AG04450 (cell line): ENCODE measurements around the gene ATP6V0E2. TPM values are rescaled to one million over a fixed set of nuclear protein-coding genes. Genes with fewer than 3 reads are reported as not detected.
A peak's percentile ranks its signal among the peaks of the same experiment; 100 is the strongest.
"Not testable (repeated sequence)": the region's sequence is repeated elsewhere in the genome, so short reads cannot be mapped to it uniquely, and the experiment has no call there.

Experiments used
- CTCF ChIA-PET: fragments of 300-600, 350-600 bp; formaldehyde crosslinking; extraction: SDS; loops from one replicate; lab custom pipeline; 2022; ENCODE audit warnings: antibody characterized with exemption, inconsistent platforms; lab: Charles Lee
- POLR2A ChIA-PET: fragments of 350-600 bp; formaldehyde crosslinking; extraction: SDS; loops from one replicate; lab custom pipeline; 2021; ENCODE audit warnings: antibody characterized with exemption, inconsistent platforms; lab: Yijun Ruan, JAX
- DNase-seq: peaks from one replicate; pipeline ENCODE4 v3.0.0-alpha.2; 2011; ENCODE audit warnings: low read depth, low spot score
- H3K27ac ChIP-seq: one replicate; pipeline ENCODE4 v1.5.1; 2012; ENCODE audit warnings: low read depth, low read length, control low read depth
- H3K27me3 ChIP-seq: one replicate; pipeline ENCODE4 v1.6.0; 2012; ENCODE audit warnings: low read length; ENCODE audit not compliant: control insufficient read depth, insufficient read depth
- H3K4me3 ChIP-seq: 2 replicates; pipeline ENCODE4 v1.5.1; 2011; ENCODE audit warnings: mild to moderate bottlenecking, low read depth, low read length, control low read depth
- H3K9me3 ChIP-seq: 2 replicates; pipeline ENCODE4 v1.5.1; 2012; ENCODE audit warnings: low read length; ENCODE audit not compliant: control insufficient read depth, insufficient read depth
- polyA plus RNA-seq: library from polyadenylated mRNA; depleted of rRNA; stranded (reverse); fragments of >200 nt; gene quantifications from 2 replicates; pipeline ENCODE4 v1.2.3, GENCODE V29; 2011; rRNA removed
- small RNA-seq: library from RNA; depleted of rRNA; stranded (forward); fragments of <200 nt; gene quantifications from one replicate; pipeline ENCODE3, GENCODE V24; 2012; ENCODE audit warnings: low read depth; ENCODE audit not compliant: insufficient read length

Gene ATP6V0E2
- polyA plus RNA-seq, 1 experiment = 13.4 TPM

DNA sequence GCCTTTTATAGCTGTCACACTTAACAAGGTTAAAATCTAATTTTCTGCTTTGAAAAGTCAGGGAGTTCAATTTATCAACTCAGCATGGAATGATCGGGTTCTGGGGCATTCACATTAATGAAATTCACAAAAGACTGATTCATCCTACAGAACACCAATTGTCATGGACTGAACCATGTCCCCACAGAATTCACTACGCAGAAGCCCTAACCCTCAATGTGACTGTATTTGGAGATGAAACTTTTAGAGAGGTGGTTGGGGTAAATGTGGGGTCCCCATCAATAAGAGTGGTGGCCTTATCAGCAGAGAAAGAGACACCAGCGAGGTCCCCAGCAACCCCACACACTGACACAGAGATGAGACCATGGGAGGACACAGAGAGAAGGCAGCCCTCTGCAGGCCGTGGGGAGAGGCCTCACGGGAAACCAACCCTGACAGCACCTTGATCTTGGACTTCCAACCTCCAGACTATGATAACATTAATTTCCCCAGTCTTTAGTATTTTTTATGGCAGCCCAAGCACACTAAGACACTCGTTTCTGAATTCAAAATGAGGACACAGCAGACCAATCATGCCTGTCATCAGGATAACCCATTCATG lies 34.1 kb downstream of the ATP6V0E2 start:
- DNase-seq, CTCF ChIA-PET, H3K27me3 ChIP-seq, H3K4me3 ChIP-seq, H3K27ac ChIP-seq, H3K9me3 ChIP-seq, POLR2A ChIA-PET: not testable (repeated sequence)

DNA sequence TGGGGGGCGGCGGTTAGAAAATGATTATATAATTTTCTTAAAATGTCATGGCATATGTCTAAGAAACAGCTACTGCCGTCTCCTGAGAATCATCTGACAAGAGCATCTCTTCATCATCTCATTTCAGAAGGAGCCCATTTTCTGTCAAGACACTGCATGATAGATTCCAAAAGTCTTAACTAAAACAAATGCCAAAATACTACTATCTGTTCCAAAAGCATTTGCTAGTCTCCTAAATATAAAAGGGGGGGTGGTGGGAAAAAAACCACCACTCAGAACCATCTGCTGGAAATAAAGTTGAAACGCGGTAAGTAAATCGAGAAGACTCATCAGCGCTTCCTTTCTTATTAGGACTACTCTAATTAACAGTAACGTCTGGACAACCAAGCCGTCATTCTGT lies 36.5 kb downstream of the ATP6V0E2 start:
- CTCF ChIA-PET, H3K27me3 ChIP-seq, POLR2A ChIA-PET, DNase-seq, H3K27ac ChIP-seq, H3K9me3 ChIP-seq, H3K4me3 ChIP-seq: not testable (repeated sequence)

DNA sequence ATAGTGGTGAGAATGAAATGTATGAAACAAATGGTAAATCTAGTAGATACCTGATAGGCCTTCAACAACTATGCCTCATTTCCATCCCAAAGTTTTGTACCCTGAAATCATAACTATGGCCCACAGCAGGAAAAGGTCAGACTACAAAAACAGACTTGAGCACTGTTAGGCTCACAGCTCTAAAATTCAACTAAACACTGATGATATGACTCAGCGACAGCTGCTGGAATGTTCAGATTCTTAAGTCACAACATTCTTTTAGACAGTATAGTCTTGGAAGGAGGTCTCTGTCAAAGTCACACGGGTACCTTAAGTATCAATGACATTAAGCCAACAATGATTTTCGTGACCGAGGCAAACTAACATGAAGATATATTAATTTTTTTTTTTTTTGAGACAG lies 38.4 kb downstream of the ATP6V0E2 start:
- H3K27ac ChIP-seq, H3K27me3 ChIP-seq, H3K4me3 ChIP-seq, CTCF ChIA-PET, H3K9me3 ChIP-seq, POLR2A ChIA-PET: not testable (repeated sequence)
- peak; percentile 36 for DNase-seq

- DNase-seq, CTCF ChIA-PET, POLR2A ChIA-PET: not testable (repeated sequence)
These were observed 52.6 kb downstream of the ATP6V0E2 start for GRCh38 chr7:149926414-149926813.

More at GRCh38 chr7:149926414-149926813, 52.6 kb downstream of the ATP6V0E2 start:
- not testable (repeated sequence) for H3K4me3 ChIP-seq, H3K27ac ChIP-seq, H3K27me3 ChIP-seq, H3K9me3 ChIP-seq

Small RNAs within 50 kb of the gene (small RNA-seq; reads per million reads assigned to genes)
- not detected for gene AC093458.1

Other genes starting within 250 kb of the ATP6V0E2 start
- gene ZNF467, start 100.4 kb upstream of the ATP6V0E2 start, polyA plus RNA-seq = 0.14 and 0.32 TPM in 2 replicates
- 11.5 and 11.8 TPM in 2 replicates for gene ZNF862, start 35.6 kb upstream of the ATP6V0E2 start, polyA plus RNA-seq